Keratinocyte (primary cell): ENCODE results near the gene HBZ. TPM values are rescaled to one million over a fixed set of nuclear protein-coding genes. Genes with fewer than 3 reads are reported as not detected.

Source experiments
- DNase-seq: peaks from one replicate; pipeline ENCODE4 v3.0.0-alpha.2; 2011; ENCODE audit warnings: low read depth, missing footprints, low spot score
- FAIRE-seq: peaks from 2 replicates; lab custom pipeline; 2011; peaks lifted over from hg19 to GRCh38; lab: Jason Lieb, UNC
- H2AFZ ChIP-seq: 2 replicates; pipeline ENCODE4 v1.6.0; 2012; ENCODE audit warnings: low read length, control low read depth, inconsistent platforms; ENCODE audit not compliant: control insufficient read depth
- H3K27ac ChIP-seq: 2 replicates; pipeline ENCODE4 v1.5.1; 2011; ENCODE audit warnings: low read length; ENCODE audit not compliant: control insufficient read depth, insufficient read depth
- H3K27me3 ChIP-seq: 3 replicates; pipeline ENCODE4 v1.6.0; 2011; ENCODE audit warnings: low read length; ENCODE audit not compliant: control insufficient read depth, insufficient read depth; ENCODE audit errors: extremely low read depth
- H3K36me3 ChIP-seq, 2 experiments: 2 replicates in 1 of 2; 3 replicates in 1 of 2; pipeline ENCODE4 v1.5.1; 2011; ENCODE audit warnings: low read length in 2 of 2, mild to moderate bottlenecking in 1 of 2; ENCODE audit not compliant: control insufficient read depth in 2 of 2, insufficient read depth in 2 of 2; ENCODE audit errors: extremely low read depth in 1 of 2
- H3K4me1 ChIP-seq: 3 replicates; pipeline ENCODE4 v1.5.1; 2011; ENCODE audit warnings: low read length; ENCODE audit not compliant: control insufficient read depth, insufficient read depth; ENCODE audit errors: extremely low read depth
- H3K4me2 ChIP-seq: 3 replicates; pipeline ENCODE4 v1.6.0; 2011; ENCODE audit warnings: low read depth, low read length; ENCODE audit not compliant: control insufficient read depth, insufficient read depth; ENCODE audit errors: extremely low read depth
- H3K4me3 ChIP-seq, 3 experiments: fragments of 200-600 bp in 1 of 3; sonication (generic) in 1 of 3; 2 replicates in 2 of 3; 3 replicates in 1 of 3; pipeline ENCODE4 v1.5.1; 2011 to 2016; ENCODE audit warnings: low read length in 3 of 3, mild to moderate bottlenecking in 3 of 3, control low read depth in 2 of 3, inconsistent platforms in 1 of 3, low read depth in 1 of 3, mixed read lengths in 1 of 3, mixed run types in 1 of 3, moderate library complexity in 1 of 3; ENCODE audit not compliant: control insufficient read depth in 2 of 3, insufficient read depth in 2 of 3; ENCODE audit errors: extremely low read depth in 1 of 3
- H3K79me2 ChIP-seq: 2 replicates; pipeline ENCODE4 v1.6.0; 2012; ENCODE audit warnings: low read length; ENCODE audit not compliant: control insufficient read depth, insufficient read depth
- H3K9ac ChIP-seq: 3 replicates; pipeline ENCODE4 v1.6.0; 2011; ENCODE audit warnings: low read length; ENCODE audit not compliant: control insufficient read depth, insufficient read depth; ENCODE audit errors: extremely low read depth
- H3K9me1 ChIP-seq: 3 replicates; pipeline ENCODE4 v1.6.0; 2011; ENCODE audit warnings: low read length; ENCODE audit not compliant: control insufficient read depth, insufficient read depth; ENCODE audit errors: extremely low read depth
- H3K9me3 ChIP-seq: 2 replicates; pipeline ENCODE4 v1.5.1; 2012; ENCODE audit warnings: low read depth, low read length; ENCODE audit not compliant: control insufficient read depth
- H4K20me1 ChIP-seq: 3 replicates; pipeline ENCODE4 v1.6.0; 2011; ENCODE audit warnings: low read length; ENCODE audit not compliant: control insufficient read depth, insufficient read depth; ENCODE audit errors: extremely low read depth
- CTCF ChIP-seq, 3 experiments: IDR thresholded peaks in 1 of 3; conservative IDR thresholded peaks in 1 of 3; optimal IDR thresholded peaks in 1 of 3; 2 replicates in 2 of 3; 3 replicates in 1 of 3; pipeline versions ENCODE3 to v1.5.1; 2011; ENCODE audit warnings: low read length in 3 of 3, mild to moderate bottlenecking in 3 of 3, moderate library complexity in 2 of 3, control low read depth in 1 of 3, inconsistent platforms in 1 of 3; ENCODE audit not compliant: insufficient read depth in 2 of 3; ENCODE audit errors: extremely low read depth in 1 of 3
- EZH2 ChIP-seq: IDR thresholded peaks from one replicate; pipeline ENCODE4 v1.6.1; 2012; ENCODE audit warnings: inconsistent platforms, mild to moderate bottlenecking, low read length, moderate library complexity
- dilution Hi-C: fragments of 300-500 bp; cut with MboI; formaldehyde crosslinking; loops from one replicate; pipeline ENCODE4 v1.7.0; 2020; ENCODE audit warnings: low sequenced_read_pairs; ENCODE audit not compliant: extremely low pct_ligation_motif_present
- polyA plus RNA-seq, 5 experiments: library from polyadenylated mRNA; depleted of rRNA in 3 of 5; stranded (reverse) in 3 of 5; stranded (forward) in 1 of 5; unstranded in 1 of 5; fragments of >200 nt; gene quantifications; 1 replicate in 1 of 5; 2 replicates in 3 of 5; 3 replicates in 1 of 5; pipeline versions ENCODE4 v1.2.1 to v1.2.3, GENCODE V29; 2011 to 2012; ENCODE audit warnings: missing spikeins in 2 of 5, low read depth in 1 of 5, low replicate concordance in 1 of 5

Gene HBZ
- polyA plus RNA-seq, 1 donor (not counting 4 experiments of a cell fraction or from before 2014, with no cell fraction given) = not detected

- Histone ChIP-seq H3K36me3 (no peaks in the 10 kb centered on the region), H3K4me1 (peaks cover 8% of the 10 kb centered on the region), H3K4me2 (no peak overlapping the region), H3K9me1 (no peaks in the 10 kb centered on the region), H3K27me3 (peaks cover 60% of the 10 kb centered on the region), H3K79me2 (no peaks in the 10 kb centered on the region), H3K27ac (no peak overlapping the region), H2AFZ (no peak overlapping the region), H4K20me1 (no peaks in the 10 kb centered on the region), H3K9ac (no peak overlapping the region), H3K9me3 (no peaks in the 10 kb centered on the region), H3K4me3 (no peak overlapping the region)
- dilution Hi-C loops = no loop called here
- no peak for FAIRE-seq
- DNase-seq = no peak
- TF ChIP-seq EZH2 = no peak
- TF ChIP-seq CTCF (optimal IDR thresholded peaks at IDR 0.05 in 1 of 3, IDR thresholded peaks at IDR 0.05 in 1 of 3, conservative IDR thresholded peaks at IDR 0.05 in 1 of 3; ENCODE audit: extremely low read depth in 1 of 3, insufficient read depth in 2 of 3, low read length in 3 of 3) = no peak
Observed at GRCh38 chr16:177981-178667, 25.7 kb downstream of the HBZ start.

- Histone ChIP-seq H3K9me1 (no peaks in the 10 kb centered on the region), H3K27ac (no peak overlapping the region), H3K9me3 (no peaks in the 10 kb centered on the region), H3K9ac (no peak overlapping the region), H2AFZ (no peak overlapping the region), H3K79me2 (no peaks in the 10 kb centered on the region), H4K20me1 (no peaks in the 10 kb centered on the region), H3K36me3 (no peaks in the 10 kb centered on the region), H3K4me2 (no peak overlapping the region), H3K27me3 (peaks cover 55% of the 10 kb centered on the region), H3K4me3 (no peak overlapping the region), H3K4me1 (peaks cover 8% of the 10 kb centered on the region)
- no peak for TF ChIP-seq CTCF (optimal IDR thresholded peaks at IDR 0.05 in 1 of 3, IDR thresholded peaks at IDR 0.05 in 1 of 3, conservative IDR thresholded peaks at IDR 0.05 in 1 of 3; ENCODE audit: extremely low read depth in 1 of 3, insufficient read depth in 2 of 3, low read length in 3 of 3)
- FAIRE-seq = no peak
- DNase-seq = no peak
- dilution Hi-C loops = no loop called here
Observed at GRCh38 chr16:178668-179015, 26.2 kb downstream of the HBZ start.
